ENCODE data around the gene GALNS.

- no peak for TF ChIP-seq CTCF (IDR thresholded peaks at IDR 0.05)
- TF ChIP-seq POLR2A (IDR thresholded peaks at IDR 0.05): no peak
Observed at GRCh38 chr16:88830258-88830657, 26.5 kb downstream of the GALNS start.

Measured in vagina (tissue), 2 donors.